ENCODE data around the gene FARP1. TPM values are rescaled to one million over a fixed set of nuclear protein-coding genes. Genes with fewer than 3 reads are reported as not detected.

FARP1 gene
- total RNA-seq, 2 experiments from 2014 or later, result not detected

DNA sequence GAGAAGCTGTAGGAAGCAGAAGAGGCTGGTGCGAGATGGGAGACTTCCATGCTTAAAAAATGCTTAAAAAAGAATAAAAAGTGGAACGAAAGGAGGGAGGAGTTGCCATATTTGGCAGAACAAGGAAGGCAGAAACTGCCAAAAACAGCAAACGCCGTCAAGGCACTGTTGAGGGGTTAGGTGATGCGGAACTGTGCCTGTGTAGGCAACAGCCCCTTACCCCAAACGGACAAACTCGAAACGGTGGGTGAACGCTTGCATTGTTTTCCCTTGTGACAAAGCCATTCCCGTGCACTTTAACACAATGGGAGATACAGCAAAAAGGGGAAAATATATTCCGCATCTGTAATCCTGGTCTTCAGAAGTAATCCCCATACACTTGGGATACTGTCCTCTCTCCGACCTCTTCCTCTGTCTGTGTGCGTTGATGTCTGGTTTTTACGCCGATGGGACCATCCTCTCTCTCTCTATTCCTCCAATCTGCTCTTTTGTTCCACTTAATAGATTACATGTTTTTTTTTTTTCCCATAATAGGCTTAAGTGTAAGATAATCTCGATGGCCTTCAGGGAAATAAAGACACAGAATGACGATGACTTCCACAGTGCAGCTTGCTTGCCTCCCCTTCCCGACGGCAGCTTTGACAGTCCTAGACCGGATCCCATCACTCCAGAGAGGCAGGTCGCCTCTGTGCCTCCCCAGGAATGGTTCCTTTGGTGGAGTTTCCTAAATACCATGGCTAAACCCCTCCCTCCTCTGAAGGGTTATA, 166.9 kb downstream of the FARP1 start:
- Histone ChIP-seq H2AFZ (ENCODE audit: low read length) (no peak overlapping the region), H3K9me3 (ENCODE audit: low read length) (no peaks in the 10 kb centered on the region), H4K20me1 (ENCODE audit: insufficient read depth, low read length) (no peaks in the 10 kb centered on the region), H3K27ac (ENCODE audit: low read depth, low read length, poor library complexity, severe bottlenecking) (no peak overlapping the region), H3K4me2 (ENCODE audit: low read length) (no peak overlapping the region), H3K4me3 (ENCODE audit: low read depth, low read length, poor library complexity, severe bottlenecking) (no peak overlapping the region), H3K4me1 (ENCODE audit: insufficient read depth, low read length, poor library complexity, severe bottlenecking) (no peaks in the 10 kb centered on the region), H3K36me3 (ENCODE audit: insufficient read depth, low read length) (no peaks in the 10 kb centered on the region), H3K79me2 (ENCODE audit: insufficient read depth, low read depth, low read length) (no peaks in the 10 kb centered on the region), H3K9me2 (ENCODE audit: insufficient read depth, low read length) (no peaks in the 10 kb centered on the region)
- POLR2A ChIA-PET, result no interaction called here
- TF ChIP-seq EZH2phosphoT487 (IDR thresholded peaks at IDR 0.05; ENCODE audit: borderline replicate concordance, low read depth, low read length), result no peak
- TF ChIP-seq, protein P1, sequence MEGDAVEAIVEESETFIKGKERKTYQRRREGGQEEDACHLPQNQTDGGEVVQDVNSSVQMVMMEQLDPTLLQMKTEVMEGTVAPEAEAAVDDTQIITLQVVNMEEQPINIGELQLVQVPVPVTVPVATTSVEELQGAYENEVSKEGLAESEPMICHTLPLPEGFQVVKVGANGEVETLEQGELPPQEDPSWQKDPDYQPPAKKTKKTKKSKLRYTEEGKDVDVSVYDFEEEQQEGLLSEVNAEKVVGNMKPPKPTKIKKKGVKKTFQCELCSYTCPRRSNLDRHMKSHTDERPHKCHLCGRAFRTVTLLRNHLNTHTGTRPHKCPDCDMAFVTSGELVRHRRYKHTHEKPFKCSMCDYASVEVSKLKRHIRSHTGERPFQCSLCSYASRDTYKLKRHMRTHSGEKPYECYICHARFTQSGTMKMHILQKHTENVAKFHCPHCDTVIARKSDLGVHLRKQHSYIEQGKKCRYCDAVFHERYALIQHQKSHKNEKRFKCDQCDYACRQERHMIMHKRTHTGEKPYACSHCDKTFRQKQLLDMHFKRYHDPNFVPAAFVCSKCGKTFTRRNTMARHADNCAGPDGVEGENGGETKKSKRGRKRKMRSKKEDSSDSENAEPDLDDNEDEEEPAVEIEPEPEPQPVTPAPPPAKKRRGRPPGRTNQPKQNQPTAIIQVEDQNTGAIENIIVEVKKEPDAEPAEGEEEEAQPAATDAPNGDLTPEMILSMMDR (conservative IDR thresholded peaks at IDR 0.05; ENCODE audit: low read length), result no peak
- BruUV-seq (replicated peaks), result no TSS peak
- CTCF ChIA-PET (ENCODE audit: unreplicated experiment), result no interaction called here
- DNase-seq (ENCODE audit: low spot score), result no peak
- intact Hi-C loops (cut with micrococcal nuclease; ENCODE audit: unreplicated experiment), result no loop called here

DNA sequence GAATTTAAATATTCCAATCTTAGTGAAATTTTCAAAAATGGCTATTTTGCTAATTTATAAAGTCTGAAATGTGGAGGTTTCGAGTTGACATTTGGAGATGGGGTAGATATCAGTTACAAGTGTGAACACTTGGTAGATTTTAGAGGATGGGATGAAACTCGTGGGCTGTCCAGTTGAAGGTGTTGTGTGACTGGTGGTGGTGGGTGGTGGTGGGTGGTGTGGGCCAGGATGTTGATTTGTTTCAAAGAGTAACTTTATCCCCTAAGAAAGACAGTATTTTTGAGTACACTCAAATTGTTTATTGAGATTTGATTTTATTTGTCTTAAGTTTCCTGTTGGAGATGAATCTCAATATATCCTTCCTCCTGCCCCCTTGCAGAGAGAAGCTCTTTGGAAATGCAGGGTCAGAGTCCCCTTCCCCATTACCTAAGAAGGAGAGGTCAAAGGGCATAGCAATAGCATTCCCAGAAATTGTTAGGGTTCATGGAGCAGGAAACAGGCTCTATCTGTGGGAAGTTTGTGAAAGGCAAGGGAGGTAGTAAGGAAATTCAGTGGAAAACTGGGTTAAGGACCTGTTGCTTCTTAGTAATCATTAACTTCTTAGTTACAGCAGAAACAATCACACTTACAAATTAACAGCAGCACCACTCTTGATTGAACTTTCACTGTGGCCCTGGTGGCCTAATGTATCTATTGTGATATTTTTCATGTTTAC, 167.7 kb downstream of the FARP1 start:
- H3K9me3 ChIP-seq (ENCODE audit: low read length), result no peaks in the 10 kb centered on the region
- TF ChIP-seq EZH2phosphoT487 (IDR thresholded peaks at IDR 0.05; ENCODE audit: borderline replicate concordance, low read depth, low read length), result no peak
- TF ChIP-seq, protein P1 (conservative IDR thresholded peaks at IDR 0.05; ENCODE audit: low read length), result no peak
- ChIA-PET POLR2A (no interaction called here), CTCF (ENCODE audit: unreplicated experiment) (no interaction called here)
- intact Hi-C loops (cut with micrococcal nuclease; ENCODE audit: unreplicated experiment), result no loop called here
- H3K27ac ChIP-seq (ENCODE audit: low read depth, low read length, poor library complexity, severe bottlenecking), result no peak overlapping the region
- no TSS peak for BruUV-seq (replicated peaks)
- no peak overlapping the region for H3K4me2 ChIP-seq (ENCODE audit: low read length)
- H3K36me3 ChIP-seq (ENCODE audit: insufficient read depth, low read length), result no peaks in the 10 kb centered on the region
- H4K20me1 ChIP-seq (ENCODE audit: insufficient read depth, low read length), result no peaks in the 10 kb centered on the region
- H3K4me3 ChIP-seq (ENCODE audit: low read depth, low read length, poor library complexity, severe bottlenecking), result no peak overlapping the region
- no peak for DNase-seq (ENCODE audit: low spot score)
- no peak overlapping the region for H2AFZ ChIP-seq (ENCODE audit: low read length)
- no peaks in the 10 kb centered on the region for H3K9me2 ChIP-seq (ENCODE audit: insufficient read depth, low read length)
- no peaks in the 10 kb centered on the region for H3K4me1 ChIP-seq (ENCODE audit: insufficient read depth, low read length, poor library complexity, severe bottlenecking)
- no peaks in the 10 kb centered on the region for H3K79me2 ChIP-seq (ENCODE audit: insufficient read depth, low read depth, low read length)

DNA sequence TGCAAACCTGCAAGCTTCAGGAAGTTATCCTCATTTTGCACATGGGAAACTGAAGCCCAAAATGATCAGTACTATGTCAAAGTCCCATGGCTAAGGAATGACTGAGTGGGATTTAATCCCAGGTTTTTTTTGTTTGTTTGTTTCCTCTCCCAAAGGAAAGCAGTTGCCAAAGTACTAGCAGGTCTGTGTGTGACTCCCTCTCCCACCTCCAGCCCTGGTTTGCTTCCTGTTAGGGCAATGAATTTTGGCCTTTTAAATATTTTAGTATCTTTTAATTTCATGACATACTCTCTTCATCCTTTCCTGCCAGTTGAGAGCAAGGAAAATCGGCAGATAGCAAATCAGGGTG, 168.3 kb downstream of the FARP1 start:
- Histone ChIP-seq H3K4me3 (ENCODE audit: low read depth, low read length, poor library complexity, severe bottlenecking) (no peak overlapping the region), H4K20me1 (ENCODE audit: insufficient read depth, low read length) (no peaks in the 10 kb centered on the region), H3K36me3 (ENCODE audit: insufficient read depth, low read length) (no peaks in the 10 kb centered on the region), H3K9me3 (ENCODE audit: low read length) (no peaks in the 10 kb centered on the region), H3K4me2 (ENCODE audit: low read length) (no peak overlapping the region), H3K4me1 (ENCODE audit: insufficient read depth, low read length, poor library complexity, severe bottlenecking) (no peaks in the 10 kb centered on the region), H3K9me2 (ENCODE audit: insufficient read depth, low read length) (no peaks in the 10 kb centered on the region), H3K79me2 (ENCODE audit: insufficient read depth, low read depth, low read length) (no peaks in the 10 kb centered on the region), H3K27ac (ENCODE audit: low read depth, low read length, poor library complexity, severe bottlenecking) (no peak overlapping the region), H2AFZ (ENCODE audit: low read length) (no peak overlapping the region)
- ChIA-PET POLR2A (no interaction called here), CTCF (ENCODE audit: unreplicated experiment) (no interaction called here)
- no TSS peak for BruUV-seq (replicated peaks)
- no peak for TF ChIP-seq EZH2phosphoT487 (IDR thresholded peaks at IDR 0.05; ENCODE audit: borderline replicate concordance, low read depth, low read length)
- TF ChIP-seq, protein P1 (conservative IDR thresholded peaks at IDR 0.05; ENCODE audit: low read length), result no peak
- DNase-seq (ENCODE audit: low spot score), result no peak
- intact Hi-C loops (cut with micrococcal nuclease; ENCODE audit: unreplicated experiment), result no loop called here
